OCI-LY1 (cell line): Measurements from ENCODE around the gene GMCL2.

Experiments used
- H2AFZ ChIP-seq: fragments of 200-600 bp; sonication (generic), shearing (Covaris generic); 2 replicates; pipeline ENCODE4 v1.6.0; 2014; ENCODE audit warnings: antibody characterized with exemption, mild to moderate bottlenecking, low read length
- H3F3A ChIP-seq: fragments of 200-600 bp; sonication (generic), shearing (Covaris generic); 2 replicates; pipeline ENCODE4 v1.6.0; 2014; ENCODE audit warnings: mild to moderate bottlenecking, antibody characterized with exemption, low read length, moderate library complexity; ENCODE audit not compliant: insufficient read depth
- H3K27ac ChIP-seq: fragments of 200-600 bp; sonication (generic); 2 replicates; pipeline ENCODE4 v1.5.1; 2014; ENCODE audit warnings: low read length, mixed run types, mild to moderate bottlenecking, low read depth; ENCODE audit not compliant: poor library complexity, severe bottlenecking
- H3K27me3 ChIP-seq: fragments of 200-600 bp; sonication (generic); 2 replicates; pipeline ENCODE4 v1.6.0; 2014; ENCODE audit warnings: antibody characterized with exemption, mild to moderate bottlenecking, low read length, moderate library complexity; ENCODE audit not compliant: insufficient read depth
- H3K36me3 ChIP-seq: fragments of 200-600 bp; sonication (generic); 2 replicates; pipeline ENCODE4 v1.6.1; 2014; ENCODE audit warnings: mild to moderate bottlenecking, antibody characterized with exemption, low read length, moderate library complexity, mixed read lengths; ENCODE audit not compliant: insufficient read depth
- H3K4me1 ChIP-seq: fragments of 200-600 bp; sonication (generic); 2 replicates; pipeline ENCODE4 v1.5.1; 2014; ENCODE audit warnings: mild to moderate bottlenecking, low read length, moderate library complexity; ENCODE audit not compliant: insufficient read depth, severe bottlenecking
- H3K4me2 ChIP-seq: fragments of 200-600 bp; sonication (generic), shearing (Covaris generic); 2 replicates; pipeline ENCODE4 v1.6.1; 2014; ENCODE audit warnings: low read length
- H3K4me3 ChIP-seq: fragments of 200-600 bp; sonication (generic); 2 replicates; pipeline ENCODE4 v1.5.1; 2014; ENCODE audit warnings: low read length, low read depth, mild to moderate bottlenecking, mixed read lengths; ENCODE audit not compliant: poor library complexity, severe bottlenecking
- H3K79me2 ChIP-seq: fragments of 200-600 bp; shearing (Covaris generic); 2 replicates; pipeline ENCODE4 v1.6.1; 2016; ENCODE audit warnings: mixed run types, low read length, mixed read lengths; ENCODE audit not compliant: insufficient read depth
- H3K9ac ChIP-seq: fragments of 200-600 bp; sonication (generic), shearing (Covaris generic); 2 replicates; pipeline ENCODE4 v1.6.1; 2014; ENCODE audit warnings: mild to moderate bottlenecking, low read length, mixed read lengths
- H3K9me2 ChIP-seq: fragments of 200-600 bp; sonication (generic), shearing (Covaris generic); 2 replicates; pipeline ENCODE4 v1.6.1; 2014; ENCODE audit warnings: low read depth, mild to moderate bottlenecking, low read length, mixed read lengths
- H3K9me3 ChIP-seq: fragments of 200-600 bp; shearing (Covaris generic); 2 replicates; pipeline ENCODE4 v1.6.1; 2014; ENCODE audit warnings: low read length, mixed read lengths
- H4K20me1 ChIP-seq: fragments of 200-600 bp; sonication (generic), shearing (Covaris generic); 2 replicates; pipeline ENCODE4 v1.6.0; 2016; ENCODE audit warnings: mild to moderate bottlenecking, low read length; ENCODE audit not compliant: insufficient read depth
- EZH2 ChIP-seq: fragments of 200-600 bp; sonication (generic), shearing (Covaris generic); IDR thresholded peaks from 2 replicates; pipeline ENCODE4 v1.8.0; 2017; ENCODE audit warnings: borderline replicate concordance, mixed run types, mild to moderate bottlenecking, antibody characterized with exemption, low read length, moderate library complexity, mixed read lengths
- TF ChIP-seq, protein P1 (sequence below): fragments of 200-600 bp; sonication (generic), shearing (Covaris generic); IDR thresholded peaks from 2 replicates; pipeline ENCODE4 v1.5.1; 2017; ENCODE audit warnings: mild to moderate bottlenecking, antibody characterized with exemption, low read length, moderate library complexity, mixed read lengths

Gene GMCL2

DNA sequence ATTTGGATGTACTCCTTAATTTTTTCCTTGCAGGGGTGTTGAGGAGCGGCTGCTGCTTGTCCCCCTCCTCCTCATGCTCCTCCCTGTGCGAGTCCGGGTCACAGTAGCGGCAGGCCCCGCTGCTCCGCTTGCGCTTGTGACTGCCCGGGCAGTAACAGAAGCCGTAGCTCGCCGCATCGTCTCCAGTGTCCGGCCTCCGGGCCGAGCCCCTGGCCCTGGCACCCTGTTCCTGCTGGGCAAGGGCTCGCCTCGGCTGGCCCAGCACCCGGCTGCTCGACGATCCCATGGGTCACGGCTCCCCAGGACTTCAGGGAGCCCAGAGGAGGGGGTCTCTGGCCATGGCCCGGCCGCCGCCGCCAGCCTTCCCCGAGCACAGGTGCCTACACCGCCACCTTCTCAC is at the start of gene GMCL2:
Gene GMCL2 (minus strand): TSS at position 358 of the 400 bp plus-strand sequence. CDS start 72 bp downstream, at position 286.
- H3K27ac ChIP-seq: no peak within 1 kb of the TSS
- peaks cover 5% of the 10 kb centered on the region; the same call in 1 of the 2 replicates for H3K27me3 ChIP-seq
- H3K9me2 ChIP-seq: no peaks in the 10 kb centered on the region
- TF ChIP-seq, protein P1, sequence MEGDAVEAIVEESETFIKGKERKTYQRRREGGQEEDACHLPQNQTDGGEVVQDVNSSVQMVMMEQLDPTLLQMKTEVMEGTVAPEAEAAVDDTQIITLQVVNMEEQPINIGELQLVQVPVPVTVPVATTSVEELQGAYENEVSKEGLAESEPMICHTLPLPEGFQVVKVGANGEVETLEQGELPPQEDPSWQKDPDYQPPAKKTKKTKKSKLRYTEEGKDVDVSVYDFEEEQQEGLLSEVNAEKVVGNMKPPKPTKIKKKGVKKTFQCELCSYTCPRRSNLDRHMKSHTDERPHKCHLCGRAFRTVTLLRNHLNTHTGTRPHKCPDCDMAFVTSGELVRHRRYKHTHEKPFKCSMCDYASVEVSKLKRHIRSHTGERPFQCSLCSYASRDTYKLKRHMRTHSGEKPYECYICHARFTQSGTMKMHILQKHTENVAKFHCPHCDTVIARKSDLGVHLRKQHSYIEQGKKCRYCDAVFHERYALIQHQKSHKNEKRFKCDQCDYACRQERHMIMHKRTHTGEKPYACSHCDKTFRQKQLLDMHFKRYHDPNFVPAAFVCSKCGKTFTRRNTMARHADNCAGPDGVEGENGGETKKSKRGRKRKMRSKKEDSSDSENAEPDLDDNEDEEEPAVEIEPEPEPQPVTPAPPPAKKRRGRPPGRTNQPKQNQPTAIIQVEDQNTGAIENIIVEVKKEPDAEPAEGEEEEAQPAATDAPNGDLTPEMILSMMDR: no peak
- no peak for TF ChIP-seq EZH2
- no peaks in the 10 kb centered on the region for H3K79me2 ChIP-seq
- no peak within 1 kb of the TSS for H3K9ac ChIP-seq
- no peaks in the 10 kb centered on the region for H3K9me3 ChIP-seq
- no peak within 1 kb of the TSS for H2AFZ ChIP-seq
- H3K36me3 ChIP-seq: no peaks in the 10 kb centered on the region
- no peaks in the 10 kb centered on the region for H4K20me1 ChIP-seq
- no peaks in the 10 kb centered on the region for H3F3A ChIP-seq
- no peak within 1 kb of the TSS for H3K4me3 ChIP-seq
- no peaks in the 10 kb centered on the region for H3K4me1 ChIP-seq
- no peak within 1 kb of the TSS for H3K4me2 ChIP-seq

GRCh38 chr5:178236679-178237078 is 49.5 kb upstream of the GMCL2 start:
- Histone ChIP-seq H3K27me3 (no peaks in the 10 kb centered on the region), H3K27ac (no peak overlapping the region), H3K4me2 (no peak overlapping the region), H4K20me1 (no peaks in the 10 kb centered on the region), H3F3A (0 out of 2 replicates have a peak, but pooled peaks cover 3% of the 10 kb centered on the region), H3K9me2 (no peaks in the 10 kb centered on the region), H3K9ac (no peak overlapping the region), H3K9me3 (no peaks in the 10 kb centered on the region), H3K4me1 (peaks cover 26% of the 10 kb centered on the region), H2AFZ (no peak overlapping the region), H3K4me3 (no peak overlapping the region), H3K36me3 (no peaks in the 10 kb centered on the region), H3K79me2 (peaks cover 3% of the 10 kb centered on the region)
- no peak for TF ChIP-seq EZH2
- TF ChIP-seq, protein P1: no peak

DNA sequence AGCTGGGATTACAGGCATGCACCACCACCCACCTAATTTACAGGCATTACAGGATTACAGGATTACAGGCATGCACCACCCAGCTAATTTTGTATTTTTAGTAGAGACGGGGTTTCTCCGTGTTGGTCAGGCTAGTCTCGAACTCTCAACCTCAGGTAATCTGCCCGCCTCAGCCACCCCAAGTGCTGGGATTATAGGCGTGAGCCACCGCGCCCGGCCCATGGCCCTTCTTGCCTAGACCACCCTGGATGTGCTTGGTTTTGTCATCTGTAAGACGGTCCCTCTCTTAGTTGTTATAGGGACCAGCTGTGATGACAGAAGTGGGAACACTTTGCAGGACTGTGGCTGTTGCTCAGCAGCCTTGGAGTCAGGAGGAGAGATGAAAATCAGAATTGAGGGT is 49.0 kb upstream of the GMCL2 start:
- Histone ChIP-seq H3F3A (0 out of 2 replicates have a peak, but pooled peaks cover 3% of the 10 kb centered on the region), H3K9me2 (no peaks in the 10 kb centered on the region), H3K9me3 (no peaks in the 10 kb centered on the region), H3K27ac (no peak overlapping the region), H3K4me2 (no peak overlapping the region), H4K20me1 (no peaks in the 10 kb centered on the region), H2AFZ (no peak overlapping the region), H3K36me3 (peaks cover 3% of the 10 kb centered on the region; the same call in 1 of the 2 replicates), H3K79me2 (peaks cover 7% of the 10 kb centered on the region), H3K27me3 (no peaks in the 10 kb centered on the region), H3K4me1 (peaks cover 31% of the 10 kb centered on the region), H3K4me3 (no peak overlapping the region), H3K9ac (no peak overlapping the region)
- TF ChIP-seq, protein P1: no peak
- no peak for TF ChIP-seq EZH2
